NT2/D1 (cell line): ENCODE measurements around the gene IL4.

Experiments
- DNase-seq: peaks from one replicate; pipeline ENCODE4 v3.0.0-alpha.2; 2011; ENCODE audit warnings: low read depth, low spot score
- H3K27me3 ChIP-seq: 2 replicates; pipeline ENCODE4 v1.6.0; 2011; ENCODE audit warnings: mild to moderate bottlenecking; ENCODE audit not compliant: insufficient read length, insufficient read depth
- H3K36me3 ChIP-seq: 2 replicates; pipeline ENCODE4 v1.6.1; 2011; ENCODE audit warnings: mild to moderate bottlenecking, low read length, mixed read lengths; ENCODE audit not compliant: insufficient read depth, insufficient read length
- H3K4me1 ChIP-seq: 2 replicates; pipeline ENCODE4 v1.5.1; 2011; ENCODE audit not compliant: insufficient read depth, insufficient read length
- H3K4me3 ChIP-seq: 2 replicates; pipeline ENCODE4 v1.5.1; 2011; ENCODE audit warnings: low read depth; ENCODE audit not compliant: insufficient read length
- H3K9ac ChIP-seq: 2 replicates; pipeline ENCODE4 v1.6.0; 2011; ENCODE audit warnings: low read depth; ENCODE audit not compliant: insufficient read length
- H3K9me3 ChIP-seq: 2 replicates; pipeline ENCODE4 v1.5.1; 2011; ENCODE audit warnings: mild to moderate bottlenecking, low read length; ENCODE audit not compliant: insufficient read depth
- SUZ12 ChIP-seq: IDR thresholded peaks from 2 replicates; pipeline ENCODE4 v1.6.1; 2011; ENCODE audit not compliant: insufficient read length, insufficient read depth; ENCODE audit errors: extremely low read depth
- YY1 ChIP-seq: IDR thresholded peaks from 2 replicates; pipeline ENCODE4 v1.6.1; 2011; ENCODE audit not compliant: insufficient read length, insufficient read depth
- ZNF274 ChIP-seq: IDR thresholded peaks from 2 replicates; pipeline ENCODE4 v1.6.1; 2011; ENCODE audit warnings: mild to moderate bottlenecking, low read depth, low read length

IL4 gene

DNA sequence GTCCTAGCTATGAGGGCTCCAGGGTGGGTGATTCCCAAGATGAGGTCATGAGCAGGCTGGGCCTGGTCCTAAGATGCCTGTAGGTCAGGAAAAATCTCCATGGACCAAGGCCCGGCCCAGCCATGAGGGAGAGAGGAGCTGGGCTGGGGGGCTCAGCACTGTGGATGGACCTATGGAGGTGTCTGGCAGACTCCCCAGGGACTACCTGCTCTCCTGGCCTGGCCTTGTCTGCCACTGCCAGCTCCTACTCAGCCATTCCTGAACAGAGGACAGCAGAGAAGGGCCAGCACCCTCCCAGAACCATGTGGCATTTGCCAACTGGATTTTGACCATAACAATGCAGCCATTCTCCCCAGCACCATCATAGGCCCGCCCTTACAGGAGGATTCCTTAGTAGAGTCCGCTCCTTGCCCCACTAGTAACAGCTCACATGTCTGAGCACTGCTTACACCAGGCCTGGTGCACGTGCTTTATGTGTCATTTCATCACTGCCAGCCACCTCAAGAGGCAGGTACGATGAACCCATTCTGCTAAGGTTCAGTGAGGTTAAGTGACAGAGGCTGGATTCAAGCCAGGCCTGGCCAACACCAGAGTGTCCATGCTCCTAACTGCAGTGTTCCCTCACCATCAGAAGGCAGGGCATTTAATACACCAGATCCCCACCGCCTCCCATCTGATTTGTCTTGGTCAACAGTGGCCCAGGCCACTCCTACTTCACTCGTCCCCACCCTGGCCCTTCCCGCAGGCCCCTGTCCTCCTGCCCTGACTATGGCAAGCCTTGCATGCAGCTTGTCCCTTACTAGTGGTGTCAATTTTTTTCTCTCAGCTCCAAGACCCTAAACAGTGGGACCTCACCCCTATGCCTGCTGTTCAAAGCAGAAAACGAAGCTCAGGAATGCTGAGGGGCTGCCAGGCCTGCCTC is 15.1 kb upstream of the IL4 start:
- Histone ChIP-seq H3K9me3 (no peaks in the 10 kb centered on the region), H3K36me3 (no peaks in the 10 kb centered on the region), H3K9ac (no peak overlapping the region), H3K4me1 (peaks cover 3% of the 10 kb centered on the region), H3K27me3 (peaks cover 37% of the 10 kb centered on the region), H3K4me3 (no peak overlapping the region)
- TF ChIP-seq YY1 (no peak), ZNF274 (no peak), SUZ12 (no peak)
- no peak for DNase-seq

DNA sequence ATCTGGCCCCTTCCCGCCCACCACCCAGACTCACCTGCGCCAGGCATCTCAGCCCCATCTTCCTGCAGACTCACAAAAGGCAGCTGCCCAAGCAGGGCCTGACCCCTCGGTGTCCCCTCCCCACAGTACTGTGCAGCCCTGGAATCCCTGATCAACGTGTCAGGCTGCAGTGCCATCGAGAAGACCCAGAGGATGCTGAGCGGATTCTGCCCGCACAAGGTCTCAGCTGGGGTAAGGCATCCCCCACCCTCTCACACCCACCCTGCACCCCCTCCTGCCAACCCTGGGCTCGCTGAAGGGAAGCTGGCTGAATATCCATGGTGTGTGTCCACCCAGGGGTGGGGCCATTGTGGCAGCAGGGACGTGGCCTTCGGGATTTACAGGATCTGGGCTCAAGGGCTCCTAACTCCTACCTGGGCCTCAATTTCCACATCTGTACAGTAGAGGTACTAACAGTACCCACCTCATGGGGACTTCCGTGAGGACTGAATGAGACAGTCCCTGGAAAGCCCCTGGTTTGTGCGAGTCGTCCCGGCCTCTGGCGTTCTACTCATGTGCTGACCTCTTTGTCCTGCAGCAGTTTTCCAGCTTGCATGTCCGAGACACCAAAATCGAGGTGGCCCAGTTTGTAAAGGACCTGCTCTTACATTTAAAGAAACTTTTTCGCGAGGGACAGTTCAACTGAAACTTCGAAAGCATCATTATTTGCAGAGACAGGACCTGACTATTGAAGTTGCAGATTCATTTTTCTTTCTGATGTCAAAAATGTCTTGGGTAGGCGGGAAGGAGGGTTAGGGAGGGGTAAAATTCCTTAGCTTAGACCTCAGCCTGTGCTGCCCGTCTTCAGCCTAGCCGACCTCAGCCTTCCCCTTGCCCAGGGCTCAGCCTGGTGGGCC is 13.9 kb upstream of the IL4 start:
- no peak for DNase-seq
- H3K4me1 ChIP-seq, result peaks cover 3% of the 10 kb centered on the region
- no peak for TF ChIP-seq SUZ12
- no peak for TF ChIP-seq YY1
- TF ChIP-seq ZNF274, result no peak
- H3K36me3 ChIP-seq, result no peaks in the 10 kb centered on the region
- no peaks in the 10 kb centered on the region for H3K9me3 ChIP-seq
- H3K4me3 ChIP-seq, result no peak overlapping the region
- H3K9ac ChIP-seq, result no peak overlapping the region
- peaks cover 34% of the 10 kb centered on the region for H3K27me3 ChIP-seq

DNA sequence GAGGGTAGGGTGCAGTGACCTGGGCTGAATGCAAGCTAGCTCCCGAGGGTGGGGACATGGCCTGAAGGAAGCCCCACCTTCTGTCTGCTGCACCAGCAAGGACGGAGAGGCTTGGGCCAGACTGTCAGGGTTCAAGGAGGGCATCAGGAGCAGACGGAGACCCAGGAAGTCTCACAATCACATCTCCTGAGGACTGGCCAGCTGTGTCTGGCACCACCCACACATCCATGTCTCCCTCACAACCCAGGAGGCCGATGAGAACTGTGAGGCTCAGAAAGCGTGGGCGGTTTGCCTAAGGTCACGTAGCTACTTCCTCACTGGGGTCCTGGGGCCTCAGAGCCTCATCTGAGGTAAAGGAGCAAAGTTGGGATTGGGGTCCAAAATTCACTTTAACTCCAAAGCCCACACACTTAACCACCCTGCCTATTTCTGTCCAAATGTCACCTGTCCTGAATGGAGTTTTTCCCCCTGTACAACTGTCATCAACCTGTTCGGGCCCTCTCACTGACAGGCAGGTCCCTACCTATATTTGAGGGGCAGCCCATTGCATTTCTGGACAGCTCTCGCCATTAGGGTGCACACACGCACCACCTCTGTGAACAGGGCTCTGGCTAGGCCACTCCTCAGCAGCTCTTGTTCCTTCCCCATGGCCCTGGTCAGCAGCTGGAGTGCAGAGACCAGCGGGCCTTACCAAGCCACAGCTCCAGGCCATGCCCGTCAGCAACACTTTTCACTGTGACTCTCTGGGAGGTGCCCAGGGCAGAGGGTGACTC is 12.4 kb upstream of the IL4 start:
- peaks cover 18% of the 10 kb centered on the region for H3K27me3 ChIP-seq
- TF ChIP-seq ZNF274 (no peak), YY1 (no peak), SUZ12 (no peak)
- no peak overlapping the region for H3K4me3 ChIP-seq

DNA sequence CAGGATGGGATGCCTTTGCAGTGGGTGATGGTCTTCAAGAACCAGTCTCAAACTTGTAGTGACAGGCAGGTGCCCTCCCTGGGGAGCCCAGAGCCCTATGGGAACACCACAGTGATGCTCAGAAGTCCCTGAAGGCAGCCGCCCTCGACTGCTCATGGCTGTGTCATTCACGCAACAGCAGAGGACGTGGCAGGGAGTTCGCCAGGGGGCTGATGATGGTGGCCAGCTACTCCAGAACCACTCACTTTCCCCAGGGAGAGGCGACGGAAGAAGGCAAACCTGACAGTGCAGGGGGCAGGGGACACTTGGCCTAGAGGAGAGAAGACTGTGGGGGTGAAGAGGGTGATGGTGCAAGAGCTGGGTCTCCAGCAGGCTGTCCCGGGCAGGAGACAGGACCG is 11.8 kb upstream of the IL4 start:
- no peak for TF ChIP-seq ZNF274
- no peak for TF ChIP-seq YY1
- no peak for TF ChIP-seq SUZ12

More for the DNA sequence above, 12.4 kb upstream of the IL4 start:
- H3K36me3 ChIP-seq, result no peaks in the 10 kb centered on the region
- no peak for DNase-seq
- no peak overlapping the region for H3K9ac ChIP-seq
- no peaks in the 10 kb centered on the region for H3K9me3 ChIP-seq
- H3K4me1 ChIP-seq, result peaks cover 3% of the 10 kb centered on the region

DNA sequence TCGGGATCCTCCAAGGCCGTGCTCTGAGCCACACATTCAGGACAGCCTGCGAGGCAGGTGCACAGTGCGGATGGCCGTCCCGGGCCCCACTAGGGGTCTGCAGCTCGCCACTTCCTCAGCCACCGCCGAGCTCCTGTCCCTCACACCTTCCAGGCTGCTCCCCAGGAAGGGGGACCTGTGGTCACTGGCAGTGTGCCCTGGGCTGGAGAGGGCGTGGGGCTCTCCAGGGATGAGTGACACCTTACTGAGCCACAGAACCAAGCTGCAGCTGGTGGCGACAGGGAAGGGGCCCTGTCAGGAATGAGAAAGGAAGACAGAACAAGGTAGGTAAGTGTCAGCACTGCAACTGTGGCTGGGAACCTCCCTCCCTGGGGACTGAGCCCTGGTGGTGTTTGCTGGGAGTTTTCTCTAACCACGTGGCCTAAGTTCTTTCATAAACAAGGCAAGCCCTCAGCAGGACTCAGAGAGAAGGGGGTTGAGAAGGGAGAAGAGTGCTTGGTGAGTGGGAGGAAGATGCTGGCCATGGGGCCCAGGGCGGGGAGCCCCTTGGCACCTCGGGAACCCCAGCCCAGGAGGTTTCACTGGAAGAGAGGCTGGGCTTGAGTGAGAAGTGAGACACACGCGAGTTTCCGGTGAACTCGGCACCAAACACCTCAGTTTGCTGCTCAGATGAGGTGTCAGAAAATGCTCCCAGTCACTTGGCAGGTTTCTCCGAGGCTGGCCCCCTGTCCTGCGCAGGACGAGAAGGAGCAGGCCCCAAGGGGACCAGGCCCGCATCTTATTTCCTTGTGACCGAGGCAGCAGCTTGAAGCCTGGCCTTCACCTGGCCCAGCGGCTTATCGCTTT is 10.6 kb upstream of the IL4 start:
- TF ChIP-seq SUZ12, result no peak
- TF ChIP-seq YY1, result no peak
- no peak for TF ChIP-seq ZNF274
- Histone ChIP-seq H3K4me1 (peaks cover 3% of the 10 kb centered on the region), H3K9ac (no peak overlapping the region), H3K36me3 (no peaks in the 10 kb centered on the region), H3K9me3 (no peaks in the 10 kb centered on the region), H3K4me3 (no peak overlapping the region), H3K27me3 (peaks cover 3% of the 10 kb centered on the region)
- DNase-seq, result no peak

More for the DNA sequence above, 11.8 kb upstream of the IL4 start:
- Histone ChIP-seq H3K9me3 (no peaks in the 10 kb centered on the region), H3K27me3 (peaks cover 12% of the 10 kb centered on the region), H3K9ac (no peak overlapping the region), H3K4me1 (peaks cover 3% of the 10 kb centered on the region), H3K36me3 (no peaks in the 10 kb centered on the region), H3K4me3 (no peak overlapping the region)
- no peak for DNase-seq
